Right renal cortex interstitium (tissue), 3 donors: Measurements from ENCODE around the gene RFX2. TPM values are rescaled to one million over a fixed set of nuclear protein-coding genes. Genes with fewer than 3 reads are reported as not detected.
"Not testable (repeated sequence)": the region's sequence is repeated elsewhere in the genome, so short reads cannot be mapped to it uniquely, and the experiment has no call there.

ENCODE experiments used
- DNase-seq, 3 donors: peaks; one replicate each; pipeline ENCODE4 v3.0.0-alpha.2; 2013; ENCODE audit warnings: low read depth in 3 of 3, low spot score in 2 of 3
- polyA plus RNA-seq, 3 donors: library from polyadenylated mRNA; unstranded; fragments of 120-200 nt; gene quantifications; one replicate each; pipeline ENCODE4 v1.2.1, GENCODE V29; 2013; ENCODE audit not compliant: insufficient read length in 3 of 3

RFX2 gene
- polyA plus RNA-seq, 3 donors: 5.8 to 7.8 (median 7.1) TPM

- no peak for DNase-seq
Measured at GRCh38 chr19:6020166-6020882, 90.0 kb downstream of the RFX2 start.

GRCh38 chr19:6018786-6019185 lies 91.5 kb downstream of the RFX2 start:
- no peak for DNase-seq

- no peak for DNase-seq
Measured at GRCh38 chr19:6017576-6017975, 92.7 kb downstream of the RFX2 start.

GRCh38 chr19:6015841-6016545 lies 94.3 kb downstream of the RFX2 start:
- DNase-seq: no peak

- DNase-seq: no peak
Measured at GRCh38 chr19:6014551-6015135, 95.7 kb downstream of the RFX2 start.

GRCh38 chr19:6012426-6013170 lies 97.7 kb downstream of the RFX2 start:
- no peak for DNase-seq

GRCh38 chr19:6011794-6012193 lies 98.5 kb downstream of the RFX2 start:
- DNase-seq: no peak

- no peak for DNase-seq
Measured at GRCh38 chr19:6011206-6011605, 99.1 kb downstream of the RFX2 start.

GRCh38 chr19:6010107-6010506 lies 100.2 kb downstream of the RFX2 start:
- no peak for DNase-seq

- no peak for DNase-seq
Measured at GRCh38 chr19:6007866-6008265, 102.4 kb downstream of the RFX2 start.

GRCh38 chr19:6006896-6007295 lies 103.4 kb downstream of the RFX2 start:
- DNase-seq: no peak

- DNase-seq: not testable (repeated sequence)
Measured at GRCh38 chr19:6006070-6006446, 104.2 kb downstream of the RFX2 start.

GRCh38 chr19:6005321-6006069 lies 104.8 kb downstream of the RFX2 start:
- no peak for DNase-seq

- no peak for DNase-seq
Measured at GRCh38 chr19:6003976-6004375, 106.3 kb downstream of the RFX2 start.

- DNase-seq: no peak
Measured at GRCh38 chr19:6002591-6002990, 107.7 kb downstream of the RFX2 start.

GRCh38 chr19:6000228-6000847 lies 110.0 kb downstream of the RFX2 start:
- no peak for DNase-seq

- DNase-seq: no peak
Measured at GRCh38 chr19:5999693-6000092, 110.6 kb downstream of the RFX2 start.

GRCh38 chr19:5997371-5997770 lies 112.9 kb downstream of the RFX2 start:
- no peak for DNase-seq

GRCh38 chr19:5996623-5997320 lies 113.5 kb downstream of the RFX2 start:
- no peak for DNase-seq

- DNase-seq: no peak
Measured at GRCh38 chr19:5996102-5996501, 114.2 kb downstream of the RFX2 start.
